GM12878 (cell line): ENCODE measurements around the gene ABCC4. TPM values are rescaled to one million over a fixed set of nuclear protein-coding genes. Genes with fewer than 3 reads are reported as not detected.

ENCODE experiments used
- ATAC-seq: fragments of 200-7000 bp; cut with Tn5 transposase; 3 replicates; pipeline ENCODE4 v1.9.1; 2020; ENCODE audit warnings: mild to moderate bottlenecking, moderate library complexity
- BruUV-seq: library from RNA; stranded (reverse); fragments of 400-500 nt; replicated peaks from 2 replicates; lab custom pipeline; 2021; lab: Mats Ljungman, UMichigan
- CTCF ChIA-PET: fragments of 300-600 bp; sonication (Branson Sonifier 250); formaldehyde crosslinking; extraction: SDS; loops from one replicate; lab custom pipeline; 2021; ENCODE audit warnings: inconsistent platforms; lab: Yijun Ruan, JAX
- POLR2A ChIA-PET: fragments of 350-600 bp; formaldehyde crosslinking; extraction: SDS; loops from one replicate; lab custom pipeline; 2021; ENCODE audit warnings: inconsistent platforms; lab: Charles Lee
- RAD21 ChIA-PET: fragments of 300-600 bp; sonication (Branson Sonifier 250); formaldehyde crosslinking; loops from one replicate; lab custom pipeline; 2023; ENCODE audit warnings: antibody characterized with exemption; ENCODE audit not compliant: unreplicated experiment; lab: Charles Lee
- SMC1A ChIA-PET: fragments of 300-600 bp; sonication (Branson Sonifier 250); formaldehyde crosslinking; loops from one replicate; lab custom pipeline; 2023; ENCODE audit not compliant: unreplicated experiment, uncharacterized antibody; lab: Charles Lee
- DNase-seq: peaks from one replicate; pipeline ENCODE4 v3.0.0-alpha.2; 2011; ENCODE audit warnings: low read depth, low spot score
- FAIRE-seq: peaks from 3 replicates; lab custom pipeline; 2011; peaks lifted over from hg19 to GRCh38; lab: Jason Lieb, UNC
- H2AFZ ChIP-seq: 2 replicates; pipeline ENCODE4 v1.6.0; 2011; ENCODE audit warnings: low read depth, low read length, control low read depth; ENCODE audit not compliant: control insufficient read depth
- H3K27ac ChIP-seq: 2 replicates; pipeline ENCODE4 v1.5.1; 2011; ENCODE audit warnings: control low read depth; ENCODE audit not compliant: control insufficient read depth, insufficient read depth
- H3K27me3 ChIP-seq, 2 experiments: replicated peaks in 1 of 2; 2 replicates each; pipeline versions ENCODE4 v1.6.0 to v1.6.1; 2011; ENCODE audit warnings: low read length in 1 of 2; ENCODE audit not compliant: control insufficient read depth in 2 of 2, insufficient read depth in 2 of 2
- H3K36me3 ChIP-seq, 2 experiments: 2 replicates each; pipeline ENCODE4 v1.5.1; 2011; ENCODE audit warnings: low read length in 1 of 2; ENCODE audit not compliant: control insufficient read depth in 2 of 2, insufficient read depth in 2 of 2
- H3K4me1 ChIP-seq: 2 replicates; pipeline ENCODE4 v1.6.1; 2011; ENCODE audit warnings: mild to moderate bottlenecking, low read length, moderate library complexity, mixed read lengths; ENCODE audit not compliant: control insufficient read depth, insufficient read depth
- H3K4me2 ChIP-seq: 2 replicates; pipeline ENCODE4 v1.6.0; 2011; ENCODE audit warnings: control low read depth; ENCODE audit not compliant: control insufficient read depth, insufficient read depth
- H3K4me3 ChIP-seq: fragments of 200-600 bp; sonication (generic); 2 replicates; pipeline ENCODE4 v1.5.1; 2016
- H3K79me2 ChIP-seq: 2 replicates; pipeline ENCODE4 v1.6.0; 2011; ENCODE audit warnings: low read length; ENCODE audit not compliant: control insufficient read depth, insufficient read depth
- H3K9ac ChIP-seq: 2 replicates; pipeline ENCODE4 v1.8.0; 2011; ENCODE audit warnings: low read length, control low read depth, mixed read lengths; ENCODE audit not compliant: control insufficient read depth, insufficient read depth
- H3K9me3 ChIP-seq: replicated peaks from 3 replicates; pipeline ENCODE4 v1.5.1; 2011; ENCODE audit warnings: mild to moderate bottlenecking, low read length; ENCODE audit not compliant: control insufficient read depth, insufficient read depth
- H4K20me1 ChIP-seq: 2 replicates; pipeline ENCODE4 v1.6.0; 2011; ENCODE audit not compliant: control insufficient read depth, insufficient read depth
- BCL11A ChIP-seq: IDR thresholded peaks from 2 replicates; pipeline ENCODE4 v1.6.1; 2011; ENCODE audit warnings: low read depth, low read length
- BMI1 ChIP-seq: fragments of 450-650 bp; IDR thresholded peaks from 2 replicates; pipeline ENCODE4 v1.6.1; 2016; ENCODE audit warnings: mild to moderate bottlenecking, moderate library complexity, borderline replicate concordance
- CHD2 ChIP-seq: IDR thresholded peaks from 2 replicates; pipeline ENCODE4 v1.6.1; 2011; ENCODE audit warnings: low read depth, low read length, improper control_type of control experiment, borderline replicate concordance
- CREM ChIP-seq: IDR thresholded peaks from 2 replicates; pipeline ENCODE4 v1.6.1; 2014; ENCODE audit warnings: antibody characterized with exemption, low read depth
- EED ChIP-seq: sonication (generic); IDR thresholded peaks from 2 replicates; pipeline ENCODE4 v1.6.1; 2016; ENCODE audit warnings: antibody characterized with exemption, low read depth
- ETV6 ChIP-seq, 2 experiments: fragments of 450-650 bp in 1 of 2; IDR thresholded peaks in 1 of 2; conservative IDR thresholded peaks in 1 of 2; 2 replicates each; pipeline ENCODE4 v1.6.1; 2014; ENCODE audit warnings: antibody characterized with exemption in 1 of 2, borderline replicate concordance in 1 of 2, low read depth in 1 of 2, mild to moderate bottlenecking in 1 of 2, moderate library complexity in 1 of 2
- EZH2 ChIP-seq: IDR thresholded peaks from 2 replicates; pipeline ENCODE4 v1.6.1; 2012; ENCODE audit warnings: low read depth, mild to moderate bottlenecking, control low read depth, inconsistent platforms, low read length, borderline replicate concordance; ENCODE audit not compliant: control insufficient read depth
- LARP7 ChIP-seq: fragments of 450-650 bp; IDR thresholded peaks from 2 replicates; pipeline ENCODE4 v1.6.1; 2017; ENCODE audit warnings: mild to moderate bottlenecking
- NFYA ChIP-seq: IDR thresholded peaks from 2 replicates; pipeline ENCODE4 v1.6.1; 2011; ENCODE audit warnings: low read depth, mild to moderate bottlenecking, low read length, improper control_type of control experiment, borderline replicate concordance
- NR2C2 ChIP-seq: IDR thresholded peaks from 2 replicates; pipeline ENCODE4 v1.6.1; 2011; ENCODE audit warnings: borderline replicate concordance, low read depth; ENCODE audit not compliant: control insufficient read depth, insufficient read length
- NR2F1 ChIP-seq: fragments of 450-650 bp; conservative IDR thresholded peaks from 2 replicates; pipeline ENCODE4 v1.6.1; 2017; ENCODE audit warnings: mild to moderate bottlenecking
- PML ChIP-seq: IDR thresholded peaks from 2 replicates; pipeline ENCODE4 v1.6.1; 2012; ENCODE audit warnings: low read length, inconsistent platforms
- POU2F2 ChIP-seq: IDR thresholded peaks from 3 replicates; pipeline ENCODE4 v1.6.1; 2011; ENCODE audit warnings: low read depth, mild to moderate bottlenecking, low read length, borderline replicate concordance
- RBBP5 ChIP-seq: fragments of 200-600 bp; sonication (generic); conservative IDR thresholded peaks from 2 replicates; pipeline ENCODE4 v1.6.1; 2016
- RFX5 ChIP-seq: IDR thresholded peaks from 2 replicates; pipeline ENCODE4 v1.6.1; 2011; ENCODE audit warnings: low read depth, low read length, improper control_type of control experiment
- SMC3 ChIP-seq: IDR thresholded peaks from 2 replicates; pipeline ENCODE4 v1.6.1; 2011; ENCODE audit warnings: low read length, improper control_type of control experiment, borderline replicate concordance
- TCF7 ChIP-seq: IDR thresholded peaks from 2 replicates; pipeline ENCODE4 v1.6.1; 2014; ENCODE audit warnings: antibody characterized with exemption, borderline replicate concordance
- YY1 ChIP-seq: IDR thresholded peaks from 2 replicates; pipeline ENCODE4 v1.6.1; 2011; ENCODE audit warnings: low read depth, mild to moderate bottlenecking, low read length
- WGBS: methylation state at CpG from one replicate; pipeline ENCODE4 v1.1.6; 2016; ENCODE audit warnings: low lambda C conversion rate; ENCODE audit not compliant: insufficient replicate concordance, insufficient coverage; ENCODE audit errors: missing lambda C conversion rate; 5-methylcytosine and 5-hydroxymethylcytosine counted together
- in situ Hi-C: fragments of 300-500 bp; cut with MboI; formaldehyde crosslinking; loops from 9 replicates; pipeline ENCODE4 v1.14.3; 2018; ENCODE audit warnings: mixed read lengths
- intact Hi-C: fragments of 100-400 bp; cut with micrococcal nuclease; formaldehyde crosslinking; loops from one replicate; pipeline ENCODE4 v1.14.2; 2022; ENCODE audit not compliant: unreplicated experiment
- polyA plus RNA-seq, 11 experiments: library from polyadenylated mRNA; depleted of rRNA in 4 of 11; unstranded in 6 of 11; stranded (reverse) in 5 of 11; fragments of >200 nt; fragmentation: Nextera tagmentation in 4 of 11; fragmentation: Illumina TruSeq in 1 of 11; extraction: Ambion mirVana in 4 of 11; extraction: Trizol in 1 of 11; gene quantifications; 1 replicate in 1 of 11; 2 replicates in 10 of 11; pipeline versions ENCODE4 v1.2.1 to v1.2.3, GENCODE V29; 2011 to 2016; ENCODE audit warnings: inconsistent platforms in 2 of 11, missing spikeins in 2 of 11, low read depth in 1 of 11
- total RNA-seq, 4 experiments: library from RNA; depleted of rRNA in 3 of 4; stranded (reverse); fragments of >200 nt in 3 of 4; fragmentation: Illumina TruSeq in 1 of 4; extraction: Trizol in 1 of 4; gene quantifications; 2 replicates each; pipeline versions ENCODE4 v1.2.1 to v1.2.3, GENCODE V29; 2013 to 2021
- TF ChIP-seq, protein P1 (sequence below): fragments of 150-350 bp; IDR thresholded peaks from 2 replicates; pipeline ENCODE4 v1.6.1; 2016; ENCODE audit warnings: low read depth, low read length

Gene ABCC4
- total and polyA plus RNA-seq, 10 of the 15 experiments (the other 5 are each of a cell fraction or from before 2014, with no cell fraction given), result 7.2 to 44.4 (median 24.1) TPM

GRCh38 chr13:95212983-95213850 is 88.0 kb downstream of the ABCC4 start:
- Histone ChIP-seq H3K9me3 (no peaks in the 10 kb centered on the region), H3K9ac (no peak overlapping the region), H3K4me1 (peaks cover 8% of the 10 kb centered on the region), H3K79me2 (no peaks in the 10 kb centered on the region), H3K27ac (no peak overlapping the region), H3K4me2 (no peak overlapping the region), H3K27me3 (no peaks in the 10 kb centered on the region), H3K4me3 (no peak overlapping the region), H2AFZ (no peak overlapping the region), H3K36me3 (peaks cover 5 to 14% of the 10 kb centered on the region in 2 experiments; a peak in 3 of 4 replicates), H4K20me1 (no peaks in the 10 kb centered on the region)
- ChIA-PET RAD21 (no interaction called here), SMC1A (interaction anchor here (0.6 to 0.8 kb wide), 2 partner anchors 11 to 76 kb away, joined by 3 read pairs; no protein-coding TSS in a partner anchor), CTCF (interaction anchor here (0.9 to 1.5 kb wide), 2 partner anchors 21 to 168 kb away, joined by 3 to 5 read pairs; no protein-coding TSS in a partner anchor), POLR2A (no interaction called here)
- no TSS peak for BruUV-seq
- intact Hi-C loops, result no loop called here
- WGBS, result 78% methylated on average over 11 of the region's 11 CpGs
- FAIRE-seq (no peak), DNase-seq (no peak), ATAC-seq (no peak)
- TF ChIP-seq EZH2, result no peak
- TF ChIP-seq, protein P1, sequence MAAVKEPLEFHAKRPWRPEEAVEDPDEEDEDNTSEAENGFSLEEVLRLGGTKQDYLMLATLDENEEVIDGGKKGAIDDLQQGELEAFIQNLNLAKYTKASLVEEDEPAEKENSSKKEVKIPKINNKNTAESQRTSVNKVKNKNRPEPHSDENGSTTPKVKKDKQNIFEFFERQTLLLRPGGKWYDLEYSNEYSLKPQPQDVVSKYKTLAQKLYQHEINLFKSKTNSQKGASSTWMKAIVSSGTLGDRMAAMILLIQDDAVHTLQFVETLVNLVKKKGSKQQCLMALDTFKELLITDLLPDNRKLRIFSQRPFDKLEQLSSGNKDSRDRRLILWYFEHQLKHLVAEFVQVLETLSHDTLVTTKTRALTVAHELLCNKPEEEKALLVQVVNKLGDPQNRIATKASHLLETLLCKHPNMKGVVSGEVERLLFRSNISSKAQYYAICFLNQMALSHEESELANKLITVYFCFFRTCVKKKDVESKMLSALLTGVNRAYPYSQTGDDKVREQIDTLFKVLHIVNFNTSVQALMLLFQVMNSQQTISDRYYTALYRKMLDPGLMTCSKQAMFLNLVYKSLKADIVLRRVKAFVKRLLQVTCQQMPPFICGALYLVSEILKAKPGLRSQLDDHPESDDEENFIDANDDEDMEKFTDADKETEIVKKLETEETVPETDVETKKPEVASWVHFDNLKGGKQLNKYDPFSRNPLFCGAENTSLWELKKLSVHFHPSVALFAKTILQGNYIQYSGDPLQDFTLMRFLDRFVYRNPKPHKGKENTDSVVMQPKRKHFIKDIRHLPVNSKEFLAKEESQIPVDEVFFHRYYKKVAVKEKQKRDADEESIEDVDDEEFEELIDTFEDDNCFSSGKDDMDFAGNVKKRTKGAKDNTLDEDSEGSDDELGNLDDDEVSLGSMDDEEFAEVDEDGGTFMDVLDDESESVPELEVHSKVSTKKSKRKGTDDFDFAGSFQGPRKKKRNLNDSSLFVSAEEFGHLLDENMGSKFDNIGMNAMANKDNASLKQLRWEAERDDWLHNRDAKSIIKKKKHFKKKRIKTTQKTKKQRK, result no peak
- no peak for TF ChIP-seq NFYA
- TF ChIP-seq RBBP5, result no peak
- TF ChIP-seq SMC3, result no peak
- TF ChIP-seq TCF7, result no peak
- no peak for TF ChIP-seq BMI1
- no peak for TF ChIP-seq CHD2
- no peak for TF ChIP-seq LARP7
- no peak for TF ChIP-seq EED
- TF ChIP-seq BCL11A, result no peak
- no peak for TF ChIP-seq ETV6 (conservative IDR thresholded peaks at IDR 0.05 in 1 of 2, IDR thresholded peaks at IDR 0.05 in 1 of 2; ENCODE audit: borderline replicate concordance in 1 of 2, low read depth in 1 of 2)
- no peak for TF ChIP-seq NR2F1
- no peak for TF ChIP-seq RFX5
- no peak for TF ChIP-seq CREM
- no peak for TF ChIP-seq POU2F2
- TF ChIP-seq PML, result no peak
- TF ChIP-seq NR2C2, result no peak
- TF ChIP-seq YY1, result no peak
- in situ Hi-C loops, result no loop called here
